HG03520 (cell line): ENCODE measurements around the gene NHERF1.

Source experiments
- ATAC-seq: cut with Tn5 transposase; IDR thresholded peaks from one replicate; pipeline ENCODE4 v1.9.1; 2021; ENCODE audit warnings: mild to moderate bottlenecking, moderate library complexity; ENCODE audit not compliant: unreplicated experiment

The NHERF1 gene

DNA sequence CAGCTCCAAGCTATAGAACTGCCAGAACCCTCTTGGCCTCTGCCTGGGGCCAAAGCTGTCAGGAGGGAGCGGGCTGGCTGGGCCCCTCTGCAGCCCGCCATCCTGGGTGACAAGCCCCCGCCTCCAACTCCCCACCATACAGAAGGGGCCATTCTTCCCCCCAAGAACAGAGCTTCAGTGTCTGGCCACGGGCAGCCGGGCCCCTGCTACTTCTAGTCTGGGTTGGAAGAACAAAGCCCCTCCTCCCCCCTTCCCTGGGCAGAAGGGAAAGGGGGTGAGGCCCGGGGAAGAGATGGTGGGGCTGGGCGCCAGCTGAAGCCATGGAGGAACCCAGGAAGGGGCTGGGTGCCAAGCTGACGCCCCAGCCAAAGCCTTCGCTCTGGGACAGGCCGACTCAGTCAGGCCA lies 18.7 kb downstream of the NHERF1 start:
- ATAC-seq, result no peak

- ATAC-seq, result no peak
These were observed 19.8 kb downstream of the NHERF1 start for GRCh38 chr17:74768069-74768762.

DNA sequence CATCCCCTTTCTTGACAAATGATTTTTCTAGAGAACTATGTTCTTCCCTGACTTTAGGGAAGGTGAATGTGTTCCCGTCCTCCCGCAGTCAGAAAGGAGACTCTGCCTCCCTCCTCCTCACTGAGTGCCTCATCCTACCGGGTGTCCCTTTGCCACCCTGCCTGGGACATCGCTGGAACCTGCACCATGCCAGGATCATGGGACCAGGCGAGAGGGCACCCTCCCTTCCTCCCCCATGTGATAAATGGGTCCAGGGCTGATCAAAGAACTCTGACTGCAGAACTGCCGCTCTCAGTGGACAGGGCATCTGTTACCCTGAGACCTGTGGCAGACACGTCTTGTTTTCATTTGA lies 20.3 kb downstream of the NHERF1 start:
- no peak for ATAC-seq

DNA sequence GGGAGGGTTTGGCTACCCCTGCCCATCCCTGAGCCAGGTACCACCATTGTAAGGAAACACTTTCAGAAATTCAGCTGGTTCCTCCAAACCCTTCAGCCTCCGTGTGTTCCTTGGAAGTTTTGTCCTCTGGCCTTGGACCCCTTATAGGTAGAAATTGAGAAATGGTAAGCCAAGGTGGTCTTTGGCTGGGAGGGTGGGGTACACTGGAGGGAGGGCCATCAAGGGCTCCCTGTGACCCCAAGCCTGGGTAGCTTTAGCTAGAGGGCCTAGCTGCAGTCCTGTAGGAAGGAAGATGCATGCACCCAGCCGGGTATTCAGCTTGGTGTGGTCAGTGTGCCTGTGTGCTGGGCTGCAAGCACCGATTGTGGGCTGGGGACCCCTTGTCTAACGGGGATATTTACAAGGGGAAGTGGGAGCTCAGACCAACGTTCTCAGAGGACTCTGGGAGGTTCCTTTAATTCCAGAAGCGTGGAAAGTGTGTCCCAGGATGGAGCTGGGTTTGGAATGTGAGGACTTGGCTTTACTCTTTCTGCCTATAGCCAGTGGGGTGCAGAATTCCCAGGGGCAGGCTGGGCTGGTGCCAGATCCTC lies 20.9 kb downstream of the NHERF1 start:
- no peak for ATAC-seq

DNA sequence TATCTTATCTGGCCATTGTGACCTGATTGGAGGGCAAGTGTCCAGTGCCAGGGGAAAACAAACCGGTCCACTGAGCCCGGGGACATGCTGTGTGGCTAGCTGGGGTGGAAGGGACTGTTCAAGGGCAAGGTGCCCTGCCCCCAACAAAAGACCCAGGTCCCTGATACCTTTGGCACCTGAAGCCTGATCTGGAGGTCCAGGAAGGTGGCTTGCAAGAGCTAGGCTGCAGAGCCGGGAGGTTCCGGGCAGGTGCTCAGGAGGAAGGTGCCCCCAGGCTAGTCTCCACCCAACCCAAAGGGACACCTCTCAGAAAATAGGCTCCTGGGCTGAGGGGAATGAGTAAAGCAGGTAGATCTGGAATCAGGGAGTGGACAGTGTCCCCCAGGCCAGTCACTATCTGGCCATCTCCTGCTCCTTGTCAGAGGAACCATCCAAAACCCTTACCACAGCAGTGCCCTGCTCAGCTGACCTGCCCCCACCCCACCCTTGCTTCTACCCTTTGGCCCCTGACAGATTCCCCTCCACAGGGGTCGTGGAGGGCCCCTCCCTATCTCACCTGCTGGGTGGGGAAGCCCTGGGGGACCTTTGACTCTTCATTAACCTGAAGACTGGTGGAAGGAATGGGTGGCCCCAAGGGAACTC lies 21.5 kb downstream of the NHERF1 start:
- ATAC-seq, result no peak

GRCh38 chr17:74770498-74771318 lies 22.3 kb downstream of the NHERF1 start:
- no peak for ATAC-seq

DNA sequence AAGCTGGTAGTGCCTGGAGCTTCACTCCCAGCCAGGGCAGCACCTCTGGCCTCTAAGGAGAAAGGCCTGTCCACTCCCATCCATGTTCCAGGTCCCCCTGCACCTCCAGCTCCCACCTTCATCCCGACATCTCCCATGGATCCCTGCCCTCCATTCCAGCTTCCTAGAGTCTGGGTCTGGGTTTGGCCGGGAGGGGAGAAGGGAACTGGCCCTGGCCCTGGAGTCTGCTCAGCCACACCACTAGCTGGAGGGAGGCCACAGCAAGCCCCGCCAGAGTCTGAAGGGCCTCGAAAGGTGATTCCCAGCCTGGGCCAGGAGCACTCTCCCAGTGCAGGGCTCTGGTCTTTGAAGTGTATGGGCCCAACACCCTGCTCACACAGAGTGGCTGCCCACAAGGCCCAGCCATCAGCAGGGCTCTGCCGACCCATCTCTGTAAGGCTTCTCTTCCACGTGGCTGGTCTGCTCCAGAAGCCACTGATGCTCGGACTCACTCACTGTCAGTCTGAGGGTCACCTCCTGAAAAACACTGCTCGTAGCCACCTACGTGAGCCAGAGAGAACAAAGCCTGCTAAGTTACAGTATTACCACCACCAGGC lies 23.0 kb downstream of the NHERF1 start:
- ATAC-seq, result no peak

DNA sequence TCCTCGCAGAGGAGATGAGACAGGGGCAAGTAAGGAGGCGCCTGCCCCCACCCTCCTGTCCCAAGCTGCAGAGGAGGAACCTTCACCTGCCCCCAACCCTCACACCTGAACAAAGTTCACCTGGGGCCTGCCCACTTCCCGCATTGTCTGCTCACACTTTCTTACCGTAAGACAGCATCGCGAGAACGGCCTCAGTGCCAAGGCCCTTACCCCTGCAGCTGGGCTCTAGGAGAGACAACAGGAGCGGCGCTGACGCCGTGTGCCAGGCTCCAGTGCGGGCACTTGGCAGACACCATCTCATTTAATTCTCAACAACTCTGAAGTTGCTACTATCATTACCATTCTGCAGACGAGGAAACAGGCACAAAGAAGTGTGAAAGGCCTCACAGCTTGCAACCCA lies 23.6 kb downstream of the NHERF1 start:
- ATAC-seq, result no peak

- no peak for ATAC-seq
These were observed 25.0 kb downstream of the NHERF1 start for GRCh38 chr17:74773414-74773813.

DNA sequence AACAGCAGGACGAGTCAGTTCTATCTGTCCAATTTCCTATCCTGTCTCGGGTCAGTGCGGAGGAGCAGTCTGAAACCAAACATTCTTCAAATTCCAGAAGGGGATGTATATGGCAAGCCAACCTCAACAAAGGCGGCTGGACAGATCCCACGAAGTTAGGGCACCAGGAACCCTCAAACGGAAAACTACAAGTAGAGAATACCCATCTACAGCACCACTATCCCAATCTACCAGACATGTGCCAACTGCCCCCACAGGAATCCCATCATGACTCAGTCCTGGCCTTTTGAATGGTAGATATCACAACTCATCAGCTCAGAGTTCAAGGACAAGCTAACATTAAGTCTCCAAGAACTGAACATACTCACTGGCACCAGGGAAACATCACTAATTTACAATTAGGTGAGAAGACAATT lies 25.5 kb downstream of the NHERF1 start:
- no peak for ATAC-seq

DNA sequence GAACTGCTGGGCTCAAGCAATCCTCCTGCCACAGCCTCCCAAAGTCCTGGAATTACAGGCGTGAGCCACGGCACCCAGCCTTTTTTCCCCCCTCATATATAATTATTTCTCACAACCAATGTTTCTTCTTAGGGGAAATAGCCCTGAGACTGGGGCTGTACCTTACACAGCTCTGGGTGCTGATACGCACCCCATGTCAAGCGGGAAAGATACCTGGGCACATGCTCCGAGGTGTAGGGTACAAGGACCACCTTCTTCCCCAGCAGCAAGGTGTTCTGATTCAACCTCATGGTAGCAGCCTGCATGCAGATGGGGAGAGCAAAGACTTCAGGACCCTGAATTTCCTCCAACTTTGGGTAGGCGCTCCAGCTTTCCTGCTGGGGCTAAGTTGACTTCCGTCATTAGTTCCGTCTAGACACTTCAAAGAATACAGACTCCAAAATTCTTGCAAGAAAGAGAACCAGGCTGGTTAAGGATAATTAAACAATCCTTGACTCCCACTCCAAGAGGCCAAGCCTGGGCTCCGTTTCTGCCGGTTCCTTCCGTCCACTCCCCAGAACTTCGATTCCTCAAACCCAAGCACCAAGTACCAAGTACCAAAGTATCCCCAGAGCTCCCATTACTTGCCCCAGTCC lies 27.1 kb downstream of the NHERF1 start:
- no peak for ATAC-seq

DNA sequence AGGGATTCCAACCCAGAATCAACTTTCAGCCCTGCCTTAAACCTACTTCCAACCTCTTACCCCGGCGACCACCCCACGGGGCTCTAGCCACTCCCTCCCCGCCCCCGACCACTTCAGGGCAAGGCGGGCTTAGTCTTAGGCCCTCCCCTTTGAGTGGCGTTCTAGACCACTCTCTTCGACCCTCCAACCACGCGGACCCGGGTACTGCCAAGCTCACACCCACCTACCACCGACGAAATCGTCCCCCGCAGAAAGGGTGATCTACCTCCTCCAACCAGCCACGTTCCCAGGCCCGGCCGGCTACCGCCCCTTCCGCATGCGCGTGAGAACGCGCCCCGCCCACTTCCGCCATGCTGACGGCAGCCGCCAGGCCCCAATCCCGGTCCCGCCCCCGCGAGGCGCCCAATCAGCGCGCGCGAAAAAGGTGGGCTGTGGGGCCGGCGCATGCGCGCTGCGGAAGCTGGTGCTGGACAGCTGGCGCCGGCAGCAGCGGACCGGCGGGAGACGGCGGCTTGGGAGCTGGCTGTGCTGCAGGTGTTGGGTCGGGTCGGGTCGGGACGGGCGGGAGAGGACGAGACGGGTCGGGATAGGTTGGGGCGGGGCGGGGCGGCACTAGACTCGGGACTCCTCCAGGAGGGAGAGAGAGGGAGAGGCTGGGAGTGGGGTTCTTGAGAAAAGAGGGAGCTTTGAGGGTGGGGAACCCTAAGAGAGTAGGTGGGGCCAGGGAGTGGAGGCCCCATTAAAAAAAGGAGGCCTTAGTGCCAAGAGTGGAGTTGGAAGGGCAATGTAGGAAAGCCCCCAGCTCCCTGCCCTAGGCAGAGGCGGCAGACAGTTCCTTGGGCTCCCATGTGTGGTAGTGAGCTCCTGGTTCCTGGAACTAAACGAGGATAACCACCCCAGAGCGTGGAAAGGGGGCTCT lies 27.9 kb downstream of the NHERF1 start, which contains the start of gene NAT9:
Gene NAT9 (minus strand): TSS at position 302 of the 919 bp plus-strand sequence. CDS start 647 bp downstream, outside the sequence.
- ATAC-seq, result peak; percentile 65

GRCh38 chr17:74776990-74777389 lies 28.6 kb downstream of the NHERF1 start:
- no peak for ATAC-seq

DNA sequence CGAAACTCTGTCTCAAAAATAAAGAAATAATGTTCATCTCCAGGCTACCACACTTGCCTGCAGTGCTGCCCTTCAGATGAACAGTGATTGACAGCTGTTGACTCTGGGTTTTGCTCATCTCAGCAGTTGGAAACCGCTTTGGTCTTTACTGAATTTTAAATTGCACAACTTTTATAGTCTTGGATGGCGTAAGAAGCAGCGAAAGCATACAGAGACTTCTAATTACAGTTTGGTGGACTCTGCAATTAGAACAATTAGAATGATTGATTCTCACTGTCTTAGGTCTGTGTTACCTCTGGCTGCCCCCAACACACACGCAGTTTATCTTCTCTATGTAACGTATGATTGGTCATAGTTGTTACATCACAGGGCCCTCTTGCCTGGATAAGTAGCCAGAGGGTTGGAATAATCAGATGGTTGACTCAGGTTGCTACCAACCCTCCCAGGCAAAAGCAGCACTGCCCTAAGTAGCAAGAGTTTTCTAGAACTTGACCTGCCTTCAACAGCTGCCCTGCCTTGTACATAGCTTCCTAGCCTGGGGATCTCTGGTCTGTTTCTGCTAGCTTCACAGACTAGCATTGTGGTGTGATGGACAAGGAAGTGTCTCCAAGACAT lies 29.6 kb downstream of the NHERF1 start:
- ATAC-seq, result no peak

GRCh38 chr17:74778960-74779359 lies 30.5 kb downstream of the NHERF1 start:
- no peak for ATAC-seq

GRCh38 chr17:74779501-74779900 lies 31.1 kb downstream of the NHERF1 start:
- ATAC-seq, result no peak

GRCh38 chr17:74779948-74780400 lies 31.5 kb downstream of the NHERF1 start:
- ATAC-seq, result peak; percentile 52

DNA sequence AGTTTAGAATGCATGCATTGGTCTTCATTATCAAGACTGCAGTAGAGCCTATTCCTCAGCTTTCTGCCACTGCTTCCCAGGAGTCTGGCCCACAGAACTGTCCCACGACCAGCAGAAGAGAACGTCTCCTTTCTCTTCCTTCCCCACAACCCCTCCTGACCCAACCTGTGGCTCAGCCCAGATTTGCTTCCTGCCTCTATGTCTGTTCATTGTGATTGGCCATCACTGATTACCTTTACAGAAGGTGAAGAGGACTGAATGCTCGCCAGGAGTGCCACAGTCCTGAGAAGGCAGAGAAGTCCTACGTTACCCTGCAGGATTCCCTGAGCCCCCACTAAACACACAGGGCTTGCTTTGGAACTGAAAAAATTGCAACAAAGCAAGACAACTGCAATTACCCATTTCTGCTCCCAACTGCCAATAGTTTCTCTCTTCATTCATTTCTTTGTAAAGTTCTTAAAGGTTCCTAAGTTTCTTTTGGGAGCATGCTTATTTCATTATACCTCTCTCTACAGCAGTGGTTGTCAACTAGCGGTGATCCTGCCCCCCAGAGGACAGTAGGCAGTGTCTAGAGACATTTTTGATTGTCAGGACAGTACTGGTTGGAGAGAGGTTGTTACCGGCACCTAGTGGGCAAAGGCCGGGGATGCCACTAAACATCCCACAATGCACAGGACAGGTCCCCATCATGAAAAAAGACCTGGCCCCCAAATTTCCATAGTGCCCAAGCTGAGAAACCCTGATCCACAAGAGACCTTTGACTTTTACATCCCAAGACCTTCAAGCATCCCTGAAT lies 32.2 kb downstream of the NHERF1 start:
- ATAC-seq, result no peak
